Nephron (organoid): ENCODE measurements around the gene SH2D5.

Source experiments
- H3K27ac Mint-ChIP-seq, 3 experiments: 2 replicates each; pipeline ENCODE4 v1.8.0; 2020; ENCODE audit warnings: mixed read lengths in 3 of 3, mild to moderate bottlenecking in 2 of 3, moderate library complexity in 1 of 3
- H3K27me3 Mint-ChIP-seq: 2 replicates; pipeline ENCODE4 v1.8.0; 2021; ENCODE audit warnings: low read depth, mild to moderate bottlenecking, moderate library complexity, mixed read lengths
- H3K36me3 Mint-ChIP-seq: 2 replicates; pipeline ENCODE4 v1.8.0; 2020; ENCODE audit warnings: low read depth, mixed read lengths
- H3K4me1 Mint-ChIP-seq: 2 replicates; pipeline ENCODE4 v1.8.0; 2020; ENCODE audit warnings: mixed read lengths
- H3K4me3 Mint-ChIP-seq, 3 experiments: 2 replicates each; pipeline ENCODE4 v1.8.0; 2020; ENCODE audit warnings: mild to moderate bottlenecking in 3 of 3, mixed read lengths in 3 of 3, moderate library complexity in 2 of 3
- H3K9me3 Mint-ChIP-seq: 2 replicates; pipeline ENCODE4 v1.8.0; 2020; ENCODE audit warnings: mixed read lengths
- CTCF ChIP-seq, 3 experiments: fragments of 200-600 bp; sonication (generic); IDR thresholded peaks; one replicate each; pipeline ENCODE4 v1.5.0; 2021; ENCODE audit warnings: antibody characterized with exemption in 3 of 3; ENCODE audit not compliant: unreplicated experiment in 3 of 3

SH2D5 gene

DNA sequence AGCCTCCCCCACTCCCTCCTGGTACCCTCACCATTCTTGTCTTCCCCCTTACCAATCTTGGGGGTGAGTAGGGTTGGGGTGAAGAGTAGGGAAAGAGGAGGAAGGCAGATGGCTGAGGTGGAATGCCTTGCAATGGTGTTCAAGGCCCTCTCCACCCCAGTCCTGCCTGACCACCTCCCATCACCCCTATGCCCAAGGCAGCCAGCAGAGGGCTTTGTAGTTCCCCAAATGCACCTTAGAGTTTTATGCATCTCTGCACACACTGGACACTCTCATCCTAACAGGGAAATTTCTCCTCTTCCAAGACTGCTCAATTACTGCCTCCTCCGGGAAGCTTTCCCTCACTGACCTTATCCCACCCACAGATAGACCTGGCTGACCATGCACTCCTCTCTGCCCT, 30.1 kb downstream of the SH2D5 start:
- H3K36me3 Mint-ChIP-seq = no peaks in the 10 kb centered on the region
- H3K27me3 Mint-ChIP-seq = no peaks in the 10 kb centered on the region
- TF ChIP-seq CTCF (IDR thresholded peaks at IDR 0.05; ENCODE audit: unreplicated experiment in 3 of 3) = no peak
- H3K4me3 Mint-ChIP-seq = no peak overlapping the region
- no peaks in the 10 kb centered on the region for H3K9me3 Mint-ChIP-seq
- no peak overlapping the region for H3K27ac Mint-ChIP-seq
- peaks cover 15% of the 10 kb centered on the region for H3K4me1 Mint-ChIP-seq

- Mint-ChIP-seq H3K4me1 (peaks cover 15% of the 10 kb centered on the region), H3K27ac (no peak overlapping the region)
- no peak for TF ChIP-seq CTCF (IDR thresholded peaks at IDR 0.05; ENCODE audit: unreplicated experiment in 3 of 3)
Observed at GRCh38 chr1:20701847-20702246, 30.7 kb downstream of the SH2D5 start.

DNA sequence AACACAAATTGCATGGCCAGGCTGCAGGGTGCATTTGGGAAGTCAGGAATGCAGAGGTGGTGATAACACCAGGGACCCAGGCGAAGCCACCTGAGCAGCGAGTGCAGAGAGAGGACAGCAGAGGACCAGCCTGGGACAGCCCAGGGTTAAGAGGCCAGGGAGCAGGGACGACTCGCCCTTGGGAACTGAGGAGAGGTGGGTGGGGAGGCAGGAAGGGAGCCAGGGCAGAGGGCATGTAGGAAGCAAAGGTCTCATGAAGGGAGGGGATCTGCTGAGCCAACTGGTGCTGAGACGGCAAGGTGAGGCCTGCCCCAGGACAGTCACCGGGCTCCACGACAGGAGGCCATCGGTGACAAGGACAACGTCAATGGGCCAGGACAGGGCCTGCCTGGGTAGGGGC, 31.1 kb downstream of the SH2D5 start:
- no peaks in the 10 kb centered on the region for H3K9me3 Mint-ChIP-seq
- no peak overlapping the region for H3K27ac Mint-ChIP-seq
- H3K4me1 Mint-ChIP-seq = peaks cover 15% of the 10 kb centered on the region
- TF ChIP-seq CTCF (IDR thresholded peaks at IDR 0.05; ENCODE audit: unreplicated experiment in 3 of 3) = no peak
- no peaks in the 10 kb centered on the region for H3K27me3 Mint-ChIP-seq
- H3K36me3 Mint-ChIP-seq = no peaks in the 10 kb centered on the region
- H3K4me3 Mint-ChIP-seq = no peak overlapping the region

More at GRCh38 chr1:20701847-20702246, 30.7 kb downstream of the SH2D5 start:
- Mint-ChIP-seq H3K36me3 (no peaks in the 10 kb centered on the region), H3K27me3 (no peaks in the 10 kb centered on the region), H3K9me3 (no peaks in the 10 kb centered on the region), H3K4me3 (no peak overlapping the region)

- Mint-ChIP-seq H3K27me3 (no peaks in the 10 kb centered on the region), H3K27ac (no peak overlapping the region), H3K36me3 (no peaks in the 10 kb centered on the region), H3K4me1 (peaks cover 15% of the 10 kb centered on the region), H3K4me3 (no peak overlapping the region), H3K9me3 (no peaks in the 10 kb centered on the region)
- TF ChIP-seq CTCF (IDR thresholded peaks at IDR 0.05; ENCODE audit: unreplicated experiment in 3 of 3) = no peak
Observed at GRCh38 chr1:20700636-20701215, 31.8 kb downstream of the SH2D5 start.

DNA sequence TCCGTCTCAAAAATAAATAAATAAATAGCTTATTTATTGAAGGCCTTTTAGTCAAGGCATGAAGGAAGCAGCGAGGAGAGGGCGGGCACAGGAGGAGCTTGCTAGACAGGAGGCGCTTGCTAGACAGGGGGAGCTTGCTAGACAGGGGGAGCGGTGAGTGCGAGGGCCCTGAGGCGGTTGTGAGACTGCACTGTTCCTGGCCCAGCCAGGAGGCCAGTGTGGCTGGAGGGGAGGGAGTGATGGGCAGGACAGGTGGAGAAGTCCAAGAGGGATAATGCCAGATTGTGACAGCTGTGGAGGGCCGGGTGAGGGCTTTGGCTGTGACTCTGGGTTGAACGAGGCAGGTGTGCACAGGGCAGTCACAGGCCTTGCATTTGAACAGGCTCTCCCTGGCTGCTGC, 32.9 kb downstream of the SH2D5 start:
- no peak for TF ChIP-seq CTCF (IDR thresholded peaks at IDR 0.05; ENCODE audit: unreplicated experiment in 3 of 3)
- no peaks in the 10 kb centered on the region for H3K27me3 Mint-ChIP-seq
- peaks cover 15% of the 10 kb centered on the region for H3K4me1 Mint-ChIP-seq
- peak overlapping the region in 1 of 3 experiments; percentile 42 for H3K4me3 Mint-ChIP-seq
- peak overlapping the region in 2 of 3 experiments; percentile 41 to 86 for H3K27ac Mint-ChIP-seq
- no peaks in the 10 kb centered on the region for H3K36me3 Mint-ChIP-seq
- no peaks in the 10 kb centered on the region for H3K9me3 Mint-ChIP-seq

GRCh38 chr1:20698195-20698910, 34.1 kb downstream of the SH2D5 start:
- H3K27me3 Mint-ChIP-seq = no peaks in the 10 kb centered on the region
- H3K9me3 Mint-ChIP-seq = no peaks in the 10 kb centered on the region
- H3K36me3 Mint-ChIP-seq = no peaks in the 10 kb centered on the region
- H3K4me1 Mint-ChIP-seq = peaks cover 15% of the 10 kb centered on the region
- H3K27ac Mint-ChIP-seq = no peak overlapping the region
- TF ChIP-seq CTCF (IDR thresholded peaks at IDR 0.05; ENCODE audit: unreplicated experiment in 3 of 3) = no peak
- peak overlapping the region in 2 of 3 experiments; percentile 12 to 21 for H3K4me3 Mint-ChIP-seq
